Embryonic facial prominence (tissue), 1 donor: ENCODE results near the gene TAS2R50.
A peak's percentile ranks its signal among the peaks of the same experiment; 100 is the strongest.
"Not testable (repeated sequence)": the region's sequence is repeated elsewhere in the genome, so short reads cannot be mapped to it uniquely, and the experiment has no call there.

ENCODE experiments used
- DNase-seq: peaks from one replicate; pipeline ENCODE4 v3.0.0-alpha.2; 2016; ENCODE audit errors: extremely low spot score

TAS2R50 gene

DNA sequence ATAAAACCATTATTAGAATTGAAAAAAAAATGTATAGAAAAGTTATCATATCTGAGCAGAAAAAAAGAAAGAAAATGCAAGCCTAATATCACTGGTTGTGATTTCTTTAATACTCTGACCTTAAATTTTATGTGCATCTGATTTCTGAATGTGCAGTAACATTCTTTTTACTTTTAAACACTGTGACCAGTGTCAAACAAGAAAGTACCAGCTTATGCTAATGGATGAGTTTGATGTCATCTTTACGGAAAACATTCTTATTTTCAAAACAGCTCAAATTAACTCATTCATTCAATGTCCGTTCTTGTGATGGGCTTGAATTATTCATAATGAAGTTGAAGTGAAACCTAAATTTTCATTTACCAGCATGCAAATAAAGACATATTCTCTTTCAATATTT lies at the start of gene TAS2R50:
TAS2R50 (minus strand) TSS at position 101 of the 400 bp plus-strand sequence; CDS start at position 49, 52 bp downstream.
- DNase-seq = no peak

DNA sequence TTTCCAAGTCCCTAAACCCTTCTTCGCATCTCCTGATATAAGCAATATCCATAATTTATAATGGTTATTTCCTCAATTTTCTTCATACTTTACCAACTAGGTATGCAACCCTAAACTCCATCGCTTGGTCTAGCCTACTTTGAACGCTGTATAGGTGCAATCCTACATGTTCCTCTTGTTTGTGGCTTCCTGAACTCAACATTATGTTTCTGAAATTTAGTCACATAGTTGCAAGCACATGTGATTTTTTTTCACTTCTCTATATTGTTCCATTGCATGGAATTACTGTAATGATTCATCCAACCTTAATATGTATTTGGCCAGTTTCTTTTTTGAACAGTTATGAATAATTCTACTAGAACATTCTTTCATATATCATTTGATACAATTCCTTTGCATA lies 47.2 kb upstream of the TAS2R50 start:
- DNase-seq = not testable (repeated sequence)

GRCh38 chr12:11031307-11031706 lies 44.6 kb upstream of the TAS2R50 start, which contains the start of gene TAS2R31:
TSS of gene TAS2R31 (minus strand) at chr12:11031407. CDS start at chr12:11031335, 72 bp downstream.
- DNase-seq = no peak

GRCh38 chr12:11026118-11026517 lies 39.4 kb upstream of the TAS2R50 start:
- no peak for DNase-seq

DNA sequence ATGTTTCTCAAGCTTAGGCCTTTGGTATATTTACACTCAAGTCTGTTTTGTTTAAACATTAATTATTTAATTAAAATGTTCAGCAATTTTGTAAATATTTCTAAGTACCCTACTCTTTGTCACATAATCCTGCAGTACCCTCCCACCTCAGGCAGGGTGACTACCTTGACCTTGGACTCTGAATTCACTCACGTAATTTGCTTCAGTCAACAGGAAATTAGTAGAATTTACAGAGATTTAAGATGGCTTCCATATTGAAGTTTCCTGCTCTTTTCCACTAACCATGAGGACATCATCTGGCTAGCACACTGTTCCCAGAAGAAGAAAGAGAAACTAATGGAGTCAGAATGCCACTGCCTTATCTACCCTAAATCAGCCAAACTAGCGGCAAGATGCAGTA lies 36.7 kb upstream of the TAS2R50 start:
- no peak for DNase-seq

- no peak for DNase-seq
Measured at GRCh38 chr12:11022520-11022919, 35.8 kb upstream of the TAS2R50 start, which contains the start of gene TAS2R19. TSS of gene TAS2R19 (minus strand) at chr12:11022620. CDS start at chr12:11022571, 49 bp downstream.

DNA sequence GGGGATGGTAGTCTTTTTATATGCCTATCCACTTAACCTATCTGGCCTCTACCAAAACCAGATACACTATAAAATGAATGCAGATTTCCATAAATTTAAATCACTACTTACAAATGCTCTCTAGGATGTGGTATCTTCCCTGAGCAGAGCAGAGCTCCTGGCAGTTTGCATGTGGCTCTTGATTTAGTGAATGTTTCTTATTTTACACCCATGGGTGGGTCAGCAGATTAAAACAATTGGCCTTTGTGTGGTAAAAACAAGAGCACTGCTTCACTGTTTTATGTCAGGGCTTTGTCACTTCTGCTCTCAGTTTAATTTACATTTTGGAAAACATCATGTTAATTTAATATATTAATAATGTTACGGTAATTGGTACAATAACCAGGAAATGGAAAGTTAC lies 30.2 kb upstream of the TAS2R50 start:
- DNase-seq = no peak

DNA sequence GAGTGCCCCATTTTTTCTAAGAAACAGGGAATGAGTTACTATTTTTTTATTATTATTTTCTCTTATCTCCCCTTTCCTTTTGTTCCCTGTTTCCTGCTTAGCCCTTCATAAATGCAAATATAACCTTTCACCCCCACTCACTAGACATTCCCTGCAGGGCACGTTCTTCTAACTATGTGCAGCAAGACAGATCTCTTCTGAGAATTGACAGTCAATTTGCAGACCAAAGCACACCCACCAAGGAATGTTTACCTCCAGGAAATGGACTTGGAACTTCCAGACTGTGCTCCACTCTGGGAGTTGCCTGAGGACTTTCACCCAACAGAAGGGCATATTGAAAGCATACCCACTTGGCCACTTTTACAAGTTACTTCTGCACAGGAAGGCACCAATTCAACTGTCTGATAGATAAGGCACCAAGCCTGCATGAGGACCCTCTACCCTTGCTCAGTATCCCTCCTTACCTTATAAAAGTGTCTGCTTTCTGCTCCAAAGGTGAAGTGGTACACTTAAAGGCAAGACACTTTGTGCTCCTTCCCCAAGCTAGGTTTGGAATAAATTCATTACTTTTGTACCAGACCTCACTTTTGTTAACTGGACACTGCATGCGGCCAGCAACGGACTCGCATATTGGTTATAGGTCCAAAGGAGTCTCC lies 29.2 kb upstream of the TAS2R50 start:
- no peak for DNase-seq

GRCh38 chr12:11014234-11014633 lies 27.5 kb upstream of the TAS2R50 start:
- no peak for DNase-seq

- DNase-seq = no peak
Measured at GRCh38 chr12:11007608-11008007, 20.9 kb upstream of the TAS2R50 start.

GRCh38 chr12:10998204-10998603 lies 11.5 kb upstream of the TAS2R50 start, which contains the start of gene TAS2R20:
TSS of gene TAS2R20 (minus strand) at chr12:10998304. CDS start at chr12:10997875, 429 bp downstream.
- DNase-seq = no peak

DNA sequence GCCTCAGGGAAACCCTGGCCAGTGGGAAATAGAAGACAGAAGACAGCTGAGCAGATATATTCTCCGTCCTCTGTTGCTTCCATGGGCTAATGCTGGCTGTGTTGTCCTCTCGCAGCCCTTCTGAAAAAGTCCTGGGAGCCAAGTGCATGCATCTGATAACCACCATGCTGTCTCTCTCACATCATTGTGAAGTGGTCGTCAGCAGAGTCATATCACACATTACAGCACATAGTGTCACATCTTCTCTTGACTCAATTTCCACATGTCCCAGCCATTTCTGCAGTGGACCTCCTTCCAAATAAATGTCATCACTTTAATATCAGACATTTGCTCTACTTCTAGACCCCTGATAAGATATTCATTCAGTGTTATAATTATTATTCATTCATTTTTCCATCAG lies 7.6 kb upstream of the TAS2R50 start:
- no peak for DNase-seq

GRCh38 chr12:10989107-10989506 lies 2.4 kb upstream of the TAS2R50 start:
- DNase-seq = no peak

DNA sequence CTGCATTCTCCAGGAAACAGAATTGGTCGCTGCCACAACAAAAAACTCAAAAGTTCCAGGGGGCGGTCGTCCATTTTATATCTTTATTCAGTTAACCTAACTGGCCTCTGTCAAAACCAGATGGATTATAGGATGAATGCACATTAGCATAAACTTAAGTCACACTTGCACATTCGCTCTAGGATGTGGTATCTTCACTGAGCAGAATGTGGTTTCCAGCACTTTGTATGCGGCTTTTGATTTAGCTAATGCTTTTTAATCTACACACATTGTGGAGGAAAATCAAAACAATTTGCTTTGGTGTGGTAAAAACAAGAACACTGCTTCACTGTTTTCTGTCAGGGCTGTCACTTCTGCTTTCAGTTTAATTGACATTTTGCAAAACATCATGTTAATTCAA lies 4.5 kb downstream of the TAS2R50 start:
- no peak for DNase-seq

- no peak for DNase-seq
Measured at GRCh38 chr12:10974965-10975364, 11.7 kb downstream of the TAS2R50 start.

- no peak for DNase-seq
Measured at GRCh38 chr12:10968765-10969456, 17.8 kb downstream of the TAS2R50 start.

DNA sequence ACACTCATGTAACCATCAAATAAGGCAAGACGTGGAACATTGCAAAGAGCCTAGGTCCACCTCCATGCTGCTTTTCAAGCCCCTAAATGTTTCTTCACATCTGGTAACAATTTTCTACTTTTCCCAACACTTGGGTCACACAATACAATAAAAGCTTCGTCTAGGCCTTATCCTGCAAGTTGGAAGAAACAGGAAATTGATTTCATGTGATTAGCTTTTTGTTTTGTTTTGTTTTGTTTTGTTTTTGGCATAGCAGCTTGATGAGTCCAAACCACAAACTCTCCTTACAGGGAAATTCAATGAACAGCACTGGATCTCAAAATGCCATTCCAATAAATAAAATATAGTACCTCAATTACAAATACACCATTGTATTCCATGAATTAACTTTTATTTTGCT lies 19.3 kb downstream of the TAS2R50 start:
- peak; percentile 14 for DNase-seq

DNA sequence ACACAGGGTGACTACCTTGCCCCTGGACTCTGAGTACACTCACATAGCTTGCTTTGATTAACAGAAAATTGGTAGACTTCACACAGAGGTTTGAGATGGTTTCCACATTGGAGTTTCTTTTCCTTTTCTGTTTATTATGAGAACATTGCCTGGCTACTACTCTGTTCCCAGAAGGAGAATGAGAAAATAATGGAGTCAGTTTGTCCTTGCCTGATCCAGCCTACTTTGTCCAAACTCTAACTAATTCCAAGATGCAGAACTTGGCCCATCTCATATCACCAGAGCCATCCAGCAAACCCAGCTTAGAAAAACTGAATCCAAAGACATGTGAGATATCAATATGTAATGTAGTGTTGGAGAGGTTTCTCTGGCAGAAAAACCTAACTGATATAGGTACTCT lies 20.4 kb downstream of the TAS2R50 start:
- DNase-seq = no peak

- DNase-seq = no peak
Measured at GRCh38 chr12:10965476-10965875, 21.2 kb downstream of the TAS2R50 start.

- DNase-seq = no peak
Measured at GRCh38 chr12:10960211-10960610, 26.5 kb downstream of the TAS2R50 start.

- DNase-seq = no peak
Measured at GRCh38 chr12:10959804-10960203, 26.9 kb downstream of the TAS2R50 start.

DNA sequence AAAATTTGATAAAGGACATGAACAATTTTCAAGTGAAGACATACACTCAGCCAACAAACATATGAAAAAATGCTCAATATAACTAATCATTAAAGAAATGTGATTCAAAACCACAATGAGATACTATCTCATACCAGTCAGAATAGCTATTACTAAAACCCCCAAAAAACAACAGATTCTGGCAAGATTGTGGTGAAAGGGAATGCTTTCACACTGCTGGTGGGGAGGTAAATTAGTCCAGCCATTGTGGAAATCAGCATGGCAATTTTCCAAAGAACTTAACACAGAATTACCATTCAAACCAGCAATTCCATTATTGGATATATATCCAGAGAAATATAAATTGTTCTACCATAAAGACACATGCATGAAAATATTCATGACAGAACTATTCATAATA lies 29.0 kb downstream of the TAS2R50 start:
- no peak for DNase-seq

DNA sequence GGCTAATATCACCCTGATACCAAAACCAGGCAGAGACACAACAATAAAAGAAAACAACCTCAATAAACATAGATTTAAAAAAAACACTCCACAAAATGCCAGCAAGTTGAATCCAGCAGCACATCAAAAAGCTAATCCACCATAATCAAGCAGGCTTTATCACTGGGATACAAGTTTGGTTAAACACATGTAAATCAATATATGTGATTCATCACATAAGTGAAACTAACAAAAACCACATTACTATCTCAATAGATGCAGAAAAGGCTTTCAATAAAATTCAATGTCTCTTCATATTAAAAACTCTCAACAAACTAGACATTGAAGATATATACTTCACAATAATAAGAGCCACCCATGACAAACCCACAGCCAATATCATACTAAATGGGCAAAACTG lies 30.6 kb downstream of the TAS2R50 start:
- DNase-seq = no peak
